B cell (primary cell): ENCODE results near the gene NEURL2.

Source experiments
- CTCF ChIP-seq: fragments of 200-600 bp; IDR thresholded peaks from one replicate; pipeline ENCODE4 v1.8.0; 2022; ENCODE audit warnings: antibody characterized with exemption, mild to moderate bottlenecking
- EZH2 ChIP-seq: IDR thresholded peaks from 2 replicates; pipeline ENCODE4 v1.6.1; 2012; ENCODE audit warnings: borderline replicate concordance, low read depth, mild to moderate bottlenecking, moderate library complexity, low read length; ENCODE audit not compliant: insufficient read depth, poor library complexity, severe bottlenecking

DNA sequence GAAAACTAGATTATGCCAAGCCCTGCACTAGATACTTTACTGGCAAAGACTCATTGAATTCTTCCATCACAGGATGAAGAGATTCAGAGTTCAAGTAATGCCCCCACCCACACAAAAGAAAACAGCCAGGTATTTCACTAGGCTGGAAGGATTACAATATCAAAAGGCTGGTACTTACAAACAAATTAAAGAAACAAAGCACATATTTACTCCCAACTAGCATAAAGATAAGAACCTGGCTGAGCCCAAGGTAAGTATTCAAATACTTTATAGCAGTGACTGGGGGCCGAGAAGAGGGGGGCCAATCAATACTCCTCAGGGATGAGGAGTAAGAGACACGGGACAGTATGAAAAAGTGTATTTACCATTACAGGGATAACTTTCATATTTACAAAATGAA, 37.5 kb downstream of the NEURL2 start:
- TF ChIP-seq CTCF (no peak), EZH2 (no peak)
